Measurements from ENCODE around the gene ARHGAP9.
"Not testable (repeated sequence)": the region's sequence is repeated elsewhere in the genome, so short reads cannot be mapped to it uniquely, and the experiment has no call there.

Gene ARHGAP9

GRCh38 chr12:57431654-57432188, 47.9 kb downstream of the ARHGAP9 start:
- no peak for DNase-seq

GRCh38 chr12:57430931-57431566, 48.6 kb downstream of the ARHGAP9 start, which contains the start of gene R3HDM2:
Gene R3HDM2 (minus strand): TSS chr12:57431043. CDS start chr12:57310428, 120,615 bp downstream.
- peak; percentile 98 for DNase-seq

- peak; percentile 82 for DNase-seq
Measured at GRCh38 chr12:57430112-57430930, 49.3 kb downstream of the ARHGAP9 start.

GRCh38 chr12:57429473-57430111, 50.1 kb downstream of the ARHGAP9 start:
- no peak for DNase-seq

GRCh38 chr12:57428965-57429364, 50.7 kb downstream of the ARHGAP9 start:
- no peak for DNase-seq

GRCh38 chr12:57426948-57427347, 52.7 kb downstream of the ARHGAP9 start:
- not testable (repeated sequence) for DNase-seq
